AG09319 (cell line): Measurements from ENCODE around the gene TOP2A.
"Not testable (repeated sequence)": the region's sequence is repeated elsewhere in the genome, so short reads cannot be mapped to it uniquely, and the experiment has no call there.

ENCODE experiments used
- DNase-seq: peaks from one replicate; pipeline ENCODE4 v3.0.0-alpha.2; 2010; ENCODE audit warnings: low read depth; ENCODE audit errors: extremely low read depth
- TF ChIP-seq, protein P1 (sequence below): IDR thresholded peaks from 2 replicates; pipeline ENCODE4 v1.5.1; 2011; ENCODE audit warnings: low read depth, mild to moderate bottlenecking, inconsistent platforms, low read length, moderate library complexity

TOP2A gene

DNA sequence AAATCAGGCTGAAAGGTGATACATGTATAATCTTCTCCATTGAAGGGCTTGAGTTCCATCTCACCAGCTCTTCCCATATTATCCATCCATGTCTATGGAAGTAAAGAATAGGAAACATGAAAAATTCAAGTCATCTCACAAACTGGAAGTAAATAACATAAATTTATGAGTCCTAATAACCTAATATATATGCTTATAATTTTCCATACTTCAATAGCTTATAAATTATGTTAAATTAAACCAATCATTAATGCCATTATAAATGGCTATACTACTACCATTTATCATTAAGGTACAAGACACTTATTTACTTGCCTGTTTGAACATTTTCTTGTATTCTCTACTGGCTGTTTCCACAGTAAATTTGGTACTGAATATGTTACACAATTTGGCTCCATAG is 4.8 kb downstream of the TOP2A start:
- DNase-seq, result no peak
- TF ChIP-seq, protein P1, sequence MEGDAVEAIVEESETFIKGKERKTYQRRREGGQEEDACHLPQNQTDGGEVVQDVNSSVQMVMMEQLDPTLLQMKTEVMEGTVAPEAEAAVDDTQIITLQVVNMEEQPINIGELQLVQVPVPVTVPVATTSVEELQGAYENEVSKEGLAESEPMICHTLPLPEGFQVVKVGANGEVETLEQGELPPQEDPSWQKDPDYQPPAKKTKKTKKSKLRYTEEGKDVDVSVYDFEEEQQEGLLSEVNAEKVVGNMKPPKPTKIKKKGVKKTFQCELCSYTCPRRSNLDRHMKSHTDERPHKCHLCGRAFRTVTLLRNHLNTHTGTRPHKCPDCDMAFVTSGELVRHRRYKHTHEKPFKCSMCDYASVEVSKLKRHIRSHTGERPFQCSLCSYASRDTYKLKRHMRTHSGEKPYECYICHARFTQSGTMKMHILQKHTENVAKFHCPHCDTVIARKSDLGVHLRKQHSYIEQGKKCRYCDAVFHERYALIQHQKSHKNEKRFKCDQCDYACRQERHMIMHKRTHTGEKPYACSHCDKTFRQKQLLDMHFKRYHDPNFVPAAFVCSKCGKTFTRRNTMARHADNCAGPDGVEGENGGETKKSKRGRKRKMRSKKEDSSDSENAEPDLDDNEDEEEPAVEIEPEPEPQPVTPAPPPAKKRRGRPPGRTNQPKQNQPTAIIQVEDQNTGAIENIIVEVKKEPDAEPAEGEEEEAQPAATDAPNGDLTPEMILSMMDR, result no peak

DNA sequence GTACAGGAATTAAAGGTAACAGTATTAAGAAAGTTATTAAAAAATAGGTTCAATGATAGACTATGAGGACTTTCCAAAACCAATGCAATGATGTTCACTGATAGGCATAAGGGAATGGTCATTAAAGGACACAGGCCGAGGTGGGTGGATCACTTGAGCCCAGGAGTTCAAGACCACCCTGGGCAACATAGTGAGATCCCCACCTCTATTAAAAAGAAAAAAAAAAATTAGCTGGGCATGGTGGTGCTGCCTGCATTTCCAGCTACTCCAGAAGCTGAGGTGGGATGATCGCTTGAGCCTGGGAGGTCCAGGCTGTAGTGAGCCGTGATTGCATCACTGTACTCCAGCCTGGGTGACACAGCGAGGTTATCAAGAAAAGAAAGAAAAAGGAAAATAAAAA is 5.9 kb downstream of the TOP2A start:
- TF ChIP-seq, protein P1, result no peak
- no peak for DNase-seq

DNA sequence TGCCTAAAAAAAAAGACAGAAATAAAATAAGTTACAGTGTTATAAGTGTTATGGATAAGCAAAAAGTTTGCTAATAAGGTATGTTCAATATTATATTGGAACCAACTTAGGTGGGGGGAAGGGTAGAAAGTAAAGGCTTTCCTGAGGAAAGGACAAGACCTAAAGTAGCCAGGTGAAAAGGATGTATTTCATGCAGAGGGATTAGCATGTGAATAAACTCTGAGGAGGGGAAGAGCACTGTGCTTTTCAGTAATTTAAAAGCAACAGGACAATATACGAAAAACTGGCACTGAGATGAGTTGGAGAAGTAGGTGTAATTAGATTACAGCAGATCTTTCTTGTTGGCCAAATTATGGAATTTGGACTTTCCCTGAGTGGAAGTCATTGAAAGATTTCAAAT is 7.6 kb downstream of the TOP2A start:
- TF ChIP-seq, protein P1, result no peak
- DNase-seq, result no peak

DNA sequence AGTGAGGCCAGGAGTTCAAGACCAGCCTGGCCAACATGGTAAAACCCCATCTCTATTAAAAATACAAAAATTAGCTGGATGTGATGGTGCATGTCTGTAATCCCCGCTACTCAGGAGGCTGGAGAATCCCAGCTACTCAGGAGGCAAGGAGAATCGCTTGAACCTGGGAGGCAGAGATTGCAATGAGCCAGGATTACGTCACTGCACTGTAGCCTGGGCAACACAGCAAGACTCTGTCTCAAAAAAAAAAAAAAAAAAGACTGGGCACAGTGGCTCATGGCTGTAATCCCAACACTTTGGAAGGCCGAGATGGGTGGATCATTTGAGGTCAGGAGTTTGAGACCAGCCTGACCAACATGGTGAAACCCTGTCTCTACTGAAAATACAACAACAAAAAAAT is 8.2 kb downstream of the TOP2A start:
- not testable (repeated sequence) for DNase-seq

DNA sequence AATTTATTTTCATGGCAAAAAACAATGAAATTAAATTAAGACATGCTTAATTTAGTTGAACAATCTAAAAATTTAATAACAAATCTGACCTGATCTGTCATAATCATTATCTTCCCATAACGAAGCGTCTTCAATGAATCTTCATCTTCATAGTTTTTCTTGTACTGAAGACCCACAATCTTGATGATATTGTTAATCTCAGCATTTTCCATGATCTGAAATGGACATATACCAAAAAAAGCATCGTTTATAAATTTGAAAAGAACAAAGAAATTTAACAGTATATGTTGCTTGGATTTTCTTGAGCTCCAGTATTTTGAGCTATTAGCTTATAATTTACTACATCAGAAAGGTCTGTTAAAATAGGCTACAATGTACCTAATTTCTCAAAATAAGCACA is 10.2 kb downstream of the TOP2A start:
- DNase-seq, result no peak
- TF ChIP-seq, protein P1, result no peak

DNA sequence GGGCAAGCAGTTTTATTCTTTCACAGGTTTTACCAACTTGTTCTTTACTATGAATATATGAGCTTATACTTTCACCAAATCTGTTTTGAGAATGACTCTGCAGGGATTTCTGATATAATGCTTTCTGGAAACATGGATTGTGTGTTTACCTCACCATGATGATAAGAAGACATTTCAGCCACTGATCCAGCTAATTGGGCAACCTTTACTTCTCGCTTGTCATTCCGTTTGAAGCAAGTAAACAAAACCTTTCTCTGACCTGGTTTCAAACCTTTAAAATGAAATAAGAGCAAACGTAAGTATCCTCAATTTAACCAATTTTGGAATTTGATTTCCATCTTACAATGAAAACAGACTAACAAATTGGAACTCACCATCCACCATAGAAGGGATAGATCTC is 13.7 kb downstream of the TOP2A start:
- TF ChIP-seq, protein P1, result no peak

DNA sequence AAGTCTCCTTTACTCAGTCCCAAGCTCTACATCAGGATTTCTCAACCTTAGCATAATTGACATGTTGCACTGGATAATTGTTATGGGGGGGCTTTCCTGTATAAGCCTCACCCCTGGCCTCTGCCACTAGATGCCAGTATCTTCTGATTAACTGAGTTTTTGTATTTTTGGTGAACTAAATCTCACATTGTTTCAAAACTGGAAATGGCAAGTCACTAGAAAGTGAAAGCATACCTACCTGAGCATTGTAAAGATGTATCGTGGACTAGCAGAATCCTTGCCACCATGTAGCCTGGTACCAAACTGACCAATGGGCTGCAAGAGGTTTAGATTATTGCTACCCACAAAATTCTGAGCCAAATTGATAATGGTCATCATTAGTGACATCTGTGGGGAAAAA is 15.0 kb downstream of the TOP2A start:
- TF ChIP-seq, protein P1, result no peak; the same call in none of the 2 replicates
- no peak for DNase-seq

More for the DNA sequence above, 13.7 kb downstream of the TOP2A start:
- DNase-seq, result no peak

DNA sequence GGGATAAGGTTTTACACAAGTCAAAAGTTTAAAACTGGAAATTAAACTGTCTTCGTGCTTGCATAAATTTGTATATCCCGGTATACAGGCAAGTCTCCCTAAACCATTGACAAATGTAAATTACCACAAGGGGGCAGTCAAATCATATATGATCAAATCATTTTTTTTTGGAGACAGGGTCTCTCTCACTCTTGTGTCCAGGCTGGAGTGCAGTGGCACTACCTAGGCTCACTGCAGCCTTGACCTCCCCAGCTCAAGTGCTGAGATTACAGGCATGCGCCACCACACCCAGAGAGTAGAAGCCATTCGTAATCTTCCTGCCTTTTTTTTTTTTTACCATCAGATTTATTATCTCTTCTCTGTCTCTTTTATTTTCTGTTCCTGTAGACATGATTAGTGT is 18.5 kb downstream of the TOP2A start:
- DNase-seq, result peak; percentile 34
- TF ChIP-seq, protein P1, result peak; percentile 51

DNA sequence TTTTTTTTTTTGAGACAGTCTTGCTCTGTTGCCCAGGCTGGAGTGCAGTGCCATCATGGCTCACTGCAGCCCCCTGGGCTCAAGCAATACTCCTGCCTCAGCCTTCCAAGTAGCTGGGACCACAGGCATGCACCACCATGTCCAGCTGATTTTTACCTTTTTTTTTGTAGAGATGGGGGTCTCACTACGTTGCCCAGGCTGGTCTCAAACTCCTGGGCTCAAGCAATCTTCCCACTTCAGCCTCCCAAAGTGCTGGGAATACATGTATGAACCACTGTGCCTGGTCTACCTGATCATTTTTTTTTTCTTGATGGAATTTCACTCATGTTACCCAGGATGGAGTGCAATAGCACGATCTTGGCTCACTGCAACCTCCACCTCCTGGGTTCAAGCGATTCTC is 31.1 kb downstream of the TOP2A start:
- DNase-seq, result not testable (repeated sequence)
